Fibroblast of lung (primary cell): ENCODE measurements around the gene SNAP25.

Experiments used
- CTCF ChIP-seq, 2 donors: IDR thresholded peaks in 1 of 2; conservative IDR thresholded peaks in 1 of 2; 1 replicate in 1 of 2; 2 replicates in 1 of 2; pipeline ENCODE4 v1.5.1; 2011 to 2012; ENCODE audit warnings: low read length in 2 of 2, control low read depth in 1 of 2, inconsistent platforms in 1 of 2, low read depth in 1 of 2, mild to moderate bottlenecking in 1 of 2
- EZH2 ChIP-seq: IDR thresholded peaks from 2 replicates; pipeline ENCODE4 v1.5.1; 2012; ENCODE audit warnings: low read length, control low read depth, mild to moderate bottlenecking; ENCODE audit errors: missing control alignments

DNA sequence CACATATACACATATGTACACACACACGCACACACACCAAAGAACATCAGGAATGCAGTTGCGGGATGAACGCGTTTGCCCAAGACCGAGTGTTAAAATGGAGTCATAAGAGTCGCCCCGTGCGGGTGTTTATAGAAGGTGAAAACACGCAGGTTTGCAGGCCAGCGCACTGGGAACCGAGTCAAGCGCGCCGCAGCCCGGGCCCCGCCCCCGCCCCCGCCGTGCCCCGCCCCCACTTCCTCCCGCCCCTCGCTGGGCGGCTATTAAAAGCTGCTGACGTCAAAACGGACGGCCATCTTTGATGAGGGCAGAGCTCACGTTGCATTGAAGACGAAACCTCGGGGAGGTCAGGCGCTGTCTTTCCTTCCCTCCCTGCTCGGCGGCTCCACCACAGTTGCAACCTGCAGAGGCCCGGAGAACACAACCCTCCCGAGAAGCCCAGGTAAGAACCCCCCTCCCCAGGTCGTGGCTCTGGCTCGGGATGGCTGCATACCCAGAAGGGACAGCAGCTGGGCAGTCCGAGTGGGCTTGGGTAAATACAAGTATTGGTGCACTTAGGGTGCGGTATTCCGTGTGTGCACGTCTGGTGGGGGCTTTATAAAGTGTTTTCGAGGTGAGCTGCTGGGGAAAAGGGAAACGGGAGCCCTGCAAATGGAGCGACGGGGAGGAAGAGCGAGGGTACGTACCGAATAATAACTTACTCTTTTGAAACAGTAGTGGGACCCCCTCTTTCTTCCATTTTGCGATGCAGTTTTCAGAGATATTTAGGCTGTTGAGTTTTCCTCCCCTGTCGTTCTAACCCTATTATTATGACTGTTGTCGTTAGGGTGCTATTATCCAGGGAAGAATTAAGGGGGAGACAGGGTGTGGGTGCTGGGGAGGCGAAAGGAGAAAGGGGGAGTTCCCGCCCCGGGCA, at the start of gene SNAP25:
- TF ChIP-seq CTCF (conservative IDR thresholded peaks at IDR 0.05 in 1 of 2, IDR thresholded peaks at IDR 0.05 in 1 of 2; ENCODE audit: low read depth in 1 of 2, low read length in 2 of 2), result no peak
- no peak for TF ChIP-seq EZH2
